Nephron (organoid): Measurements from ENCODE around the gene DSCAML1.

ENCODE experiments used
- H3K27ac Mint-ChIP-seq, 3 experiments: 2 replicates each; pipeline ENCODE4 v1.8.0; 2020; ENCODE audit warnings: mixed read lengths in 3 of 3, mild to moderate bottlenecking in 2 of 3, moderate library complexity in 1 of 3
- H3K27me3 Mint-ChIP-seq: 2 replicates; pipeline ENCODE4 v1.8.0; 2021; ENCODE audit warnings: low read depth, mild to moderate bottlenecking, moderate library complexity, mixed read lengths
- H3K36me3 Mint-ChIP-seq: 2 replicates; pipeline ENCODE4 v1.8.0; 2020; ENCODE audit warnings: low read depth, mixed read lengths
- H3K4me1 Mint-ChIP-seq: 2 replicates; pipeline ENCODE4 v1.8.0; 2020; ENCODE audit warnings: mixed read lengths
- H3K4me3 Mint-ChIP-seq, 3 experiments: 2 replicates each; pipeline ENCODE4 v1.8.0; 2020; ENCODE audit warnings: mild to moderate bottlenecking in 3 of 3, mixed read lengths in 3 of 3, moderate library complexity in 2 of 3
- H3K9me3 Mint-ChIP-seq: 2 replicates; pipeline ENCODE4 v1.8.0; 2020; ENCODE audit warnings: mixed read lengths
- TF ChIP-seq, protein P1 (sequence below), 3 experiments: fragments of 200-600 bp; sonication (generic); IDR thresholded peaks; one replicate each; pipeline ENCODE4 v1.5.0; 2021; ENCODE audit warnings: antibody characterized with exemption in 3 of 3; ENCODE audit not compliant: unreplicated experiment in 3 of 3

DSCAML1 gene

DNA sequence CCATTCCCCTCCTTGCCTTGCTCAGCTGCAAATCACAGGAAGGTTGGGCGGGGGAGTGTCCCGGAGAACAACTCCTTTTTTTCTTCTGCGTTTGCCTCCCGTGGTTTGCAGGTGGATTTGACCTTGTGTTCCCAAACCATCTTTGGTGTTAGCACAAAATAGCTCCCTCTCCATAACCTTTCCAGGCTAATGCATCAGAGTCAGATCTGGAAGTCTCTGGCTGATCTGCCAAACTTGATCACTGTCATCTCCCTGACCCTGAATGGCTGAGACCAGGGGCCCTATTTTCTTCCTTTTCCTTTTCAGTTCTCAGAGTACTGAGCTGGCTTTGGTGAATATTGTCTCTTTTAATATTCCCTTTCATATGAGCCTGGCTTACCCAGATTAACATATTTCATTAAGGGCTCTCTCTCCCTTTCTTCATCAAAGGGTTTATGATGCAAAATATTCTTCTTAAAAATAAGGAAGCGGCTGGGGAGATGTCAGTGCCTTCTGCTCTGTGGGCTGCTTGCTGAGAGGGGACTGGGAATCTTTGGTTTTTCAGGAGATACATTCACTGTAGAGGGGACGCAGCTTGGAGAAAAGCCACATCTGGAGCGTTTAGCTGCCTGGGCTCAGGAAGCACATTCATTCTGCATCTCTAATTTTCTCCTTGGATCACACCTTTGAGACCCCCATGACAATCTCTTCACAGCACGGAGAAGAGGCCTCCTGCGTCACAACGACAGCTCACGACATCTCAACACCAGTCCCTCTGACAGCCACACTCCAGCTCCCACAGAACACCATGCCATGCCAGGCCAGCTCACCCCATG, 321.1 kb downstream of the DSCAML1 start:
- Mint-ChIP-seq H3K4me3 (no peak overlapping the region), H3K36me3 (peaks cover 4% of the 10 kb centered on the region), H3K27me3 (peaks cover 28% of the 10 kb centered on the region), H3K9me3 (no peaks in the 10 kb centered on the region), H3K27ac (no peak overlapping the region), H3K4me1 (no peaks in the 10 kb centered on the region)
- TF ChIP-seq, protein P1, sequence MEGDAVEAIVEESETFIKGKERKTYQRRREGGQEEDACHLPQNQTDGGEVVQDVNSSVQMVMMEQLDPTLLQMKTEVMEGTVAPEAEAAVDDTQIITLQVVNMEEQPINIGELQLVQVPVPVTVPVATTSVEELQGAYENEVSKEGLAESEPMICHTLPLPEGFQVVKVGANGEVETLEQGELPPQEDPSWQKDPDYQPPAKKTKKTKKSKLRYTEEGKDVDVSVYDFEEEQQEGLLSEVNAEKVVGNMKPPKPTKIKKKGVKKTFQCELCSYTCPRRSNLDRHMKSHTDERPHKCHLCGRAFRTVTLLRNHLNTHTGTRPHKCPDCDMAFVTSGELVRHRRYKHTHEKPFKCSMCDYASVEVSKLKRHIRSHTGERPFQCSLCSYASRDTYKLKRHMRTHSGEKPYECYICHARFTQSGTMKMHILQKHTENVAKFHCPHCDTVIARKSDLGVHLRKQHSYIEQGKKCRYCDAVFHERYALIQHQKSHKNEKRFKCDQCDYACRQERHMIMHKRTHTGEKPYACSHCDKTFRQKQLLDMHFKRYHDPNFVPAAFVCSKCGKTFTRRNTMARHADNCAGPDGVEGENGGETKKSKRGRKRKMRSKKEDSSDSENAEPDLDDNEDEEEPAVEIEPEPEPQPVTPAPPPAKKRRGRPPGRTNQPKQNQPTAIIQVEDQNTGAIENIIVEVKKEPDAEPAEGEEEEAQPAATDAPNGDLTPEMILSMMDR (IDR thresholded peaks at IDR 0.05; ENCODE audit: unreplicated experiment in 3 of 3), result no peak

DNA sequence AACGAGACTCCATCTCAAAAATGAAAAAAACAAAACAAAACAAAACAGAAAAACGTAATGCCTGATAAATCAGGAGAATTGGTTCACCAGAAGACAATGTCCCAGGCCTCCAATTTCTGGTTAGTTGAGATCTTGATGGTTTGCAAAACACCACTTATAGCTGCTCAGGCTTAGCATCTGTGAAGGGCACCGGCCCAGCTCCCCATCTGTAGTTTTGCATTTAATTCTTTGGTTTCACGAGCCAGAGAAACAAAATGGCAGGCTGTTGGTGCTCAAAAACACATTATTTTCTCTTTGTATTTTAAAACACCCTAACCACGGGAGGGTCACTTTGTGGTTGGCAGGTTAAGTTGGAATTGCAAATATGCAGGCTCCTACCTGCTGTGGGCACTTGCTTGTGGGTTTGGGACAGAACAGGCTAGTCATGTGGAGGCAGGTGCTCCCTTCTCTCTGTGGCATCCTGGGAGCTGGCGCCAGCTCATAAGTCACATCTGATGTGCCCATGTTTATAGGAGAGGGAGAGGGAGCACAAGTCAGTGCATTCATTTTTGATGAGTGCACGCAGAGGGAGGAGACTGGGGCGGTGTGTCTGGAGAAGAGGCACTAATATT, 323.4 kb downstream of the DSCAML1 start:
- Mint-ChIP-seq H3K27ac (no peak overlapping the region), H3K4me3 (no peak overlapping the region), H3K36me3 (peaks cover 4% of the 10 kb centered on the region), H3K4me1 (no peaks in the 10 kb centered on the region), H3K9me3 (no peaks in the 10 kb centered on the region), H3K27me3 (peaks cover 35% of the 10 kb centered on the region)
- TF ChIP-seq, protein P1 (IDR thresholded peaks at IDR 0.05; ENCODE audit: unreplicated experiment in 3 of 3), result no peak

DNA sequence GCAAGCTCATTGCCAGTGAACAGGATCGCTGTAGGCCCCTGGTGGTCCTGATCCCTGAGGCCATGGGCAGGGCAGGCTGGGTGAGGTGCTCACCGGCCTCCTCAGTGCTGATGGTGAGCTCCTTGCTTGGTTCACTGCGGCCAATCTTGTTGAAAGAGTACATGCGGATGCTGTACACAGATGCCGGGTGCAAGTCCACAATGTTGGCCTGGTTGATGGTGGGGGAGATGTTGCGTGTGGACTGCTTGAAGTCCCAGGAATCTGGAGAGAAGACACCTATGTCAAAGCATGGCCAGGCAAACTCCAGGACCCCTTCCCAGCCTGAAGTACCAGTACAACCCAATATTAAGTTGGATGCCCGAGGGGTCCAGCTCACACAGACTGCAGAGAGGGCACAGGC, 325.2 kb downstream of the DSCAML1 start:
- Mint-ChIP-seq H3K4me1 (no peaks in the 10 kb centered on the region), H3K9me3 (no peaks in the 10 kb centered on the region), H3K27ac (no peak overlapping the region), H3K27me3 (peaks cover 32% of the 10 kb centered on the region), H3K36me3 (peaks cover 4% of the 10 kb centered on the region), H3K4me3 (no peak overlapping the region)
- TF ChIP-seq, protein P1 (IDR thresholded peaks at IDR 0.05; ENCODE audit: unreplicated experiment in 3 of 3), result no peak

DNA sequence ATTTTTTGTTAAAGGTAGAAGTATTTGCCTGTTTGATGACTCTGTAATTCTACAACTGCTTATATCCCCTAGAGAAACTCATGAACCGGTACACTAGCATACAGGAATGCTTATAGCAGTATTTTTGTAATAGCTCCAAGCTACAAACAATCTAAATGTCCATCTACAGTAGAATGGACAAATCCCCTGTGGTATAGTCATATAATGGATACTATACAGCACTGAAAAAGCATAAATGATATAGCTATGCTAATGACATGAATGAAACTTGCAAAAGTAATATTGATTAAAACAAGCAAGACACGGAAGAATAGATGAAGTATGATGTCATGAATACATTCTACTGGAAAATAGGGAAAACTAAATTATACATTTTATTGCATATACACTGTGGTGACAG, 326.4 kb downstream of the DSCAML1 start:
- Mint-ChIP-seq H3K27ac (no peak overlapping the region), H3K4me3 (no peak overlapping the region), H3K4me1 (no peaks in the 10 kb centered on the region), H3K36me3 (peaks cover 4% of the 10 kb centered on the region), H3K27me3 (peaks cover 24% of the 10 kb centered on the region), H3K9me3 (no peaks in the 10 kb centered on the region)
- TF ChIP-seq, protein P1 (IDR thresholded peaks at IDR 0.05; ENCODE audit: unreplicated experiment in 3 of 3), result no peak

DNA sequence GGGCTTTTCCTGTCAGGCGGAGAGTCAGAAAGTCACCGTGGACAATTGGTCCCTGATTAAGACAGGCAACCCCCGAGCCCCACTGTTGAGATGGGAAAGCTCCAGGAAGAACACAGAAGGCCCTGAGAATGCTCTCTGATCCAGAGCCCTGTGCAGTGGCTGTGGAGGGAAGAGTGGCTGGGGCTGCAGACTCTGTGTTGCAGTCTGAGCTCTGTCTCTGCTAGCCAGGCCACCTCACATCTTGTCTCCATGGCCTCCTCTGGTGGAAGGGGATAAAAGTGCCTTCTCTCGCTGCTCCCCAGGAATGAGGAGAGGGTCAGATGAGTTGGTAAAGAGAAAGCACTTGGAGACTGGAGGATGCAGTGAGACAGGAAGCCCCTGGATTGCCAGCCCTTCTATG, 328.1 kb downstream of the DSCAML1 start:
- H3K4me1 Mint-ChIP-seq, result no peaks in the 10 kb centered on the region
- H3K4me3 Mint-ChIP-seq, result no peak overlapping the region
- TF ChIP-seq, protein P1 (IDR thresholded peaks at IDR 0.05; ENCODE audit: unreplicated experiment in 3 of 3), result no peak
- no peak overlapping the region for H3K27ac Mint-ChIP-seq
- no peaks in the 10 kb centered on the region for H3K36me3 Mint-ChIP-seq
- peaks cover 10% of the 10 kb centered on the region for H3K27me3 Mint-ChIP-seq
- no peaks in the 10 kb centered on the region for H3K9me3 Mint-ChIP-seq
